ENCODE measurements around the gene ZNF524.

The ZNF524 gene

DNA sequence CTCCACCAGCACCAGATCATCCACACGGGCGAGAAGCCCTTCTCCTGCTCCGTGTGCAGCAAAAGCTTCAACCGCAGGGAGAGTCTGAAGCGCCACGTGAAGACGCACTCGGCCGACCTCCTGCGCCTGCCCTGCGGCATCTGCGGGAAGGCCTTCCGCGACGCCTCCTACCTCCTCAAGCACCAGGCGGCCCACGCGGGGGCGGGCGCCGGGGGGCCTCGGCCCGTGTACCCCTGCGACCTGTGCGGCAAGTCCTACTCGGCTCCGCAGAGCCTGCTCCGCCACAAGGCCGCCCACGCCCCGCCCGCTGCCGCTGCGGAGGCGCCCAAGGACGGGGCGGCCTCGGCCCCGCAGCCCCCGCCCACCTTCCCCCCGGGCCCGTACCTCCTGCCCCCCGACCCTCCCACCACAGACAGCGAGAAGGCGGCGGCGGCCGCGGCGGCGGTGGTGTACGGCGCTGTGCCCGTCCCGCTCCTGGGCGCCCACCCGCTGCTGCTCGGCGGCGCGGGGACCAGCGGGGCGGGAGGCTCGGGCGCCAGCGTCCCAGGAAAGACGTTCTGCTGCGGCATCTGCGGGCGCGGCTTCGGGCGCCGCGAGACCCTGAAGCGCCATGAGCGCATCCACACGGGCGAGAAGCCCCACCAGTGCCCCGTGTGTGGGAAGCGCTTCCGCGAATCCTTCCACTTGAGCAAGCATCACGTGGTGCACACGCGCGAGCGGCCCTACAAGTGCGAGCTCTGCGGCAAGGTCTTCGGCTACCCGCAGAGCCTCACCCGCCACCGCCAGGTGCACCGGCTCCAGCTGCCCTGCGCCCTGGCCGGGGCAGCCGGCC lies 14.8 kb downstream of the ZNF524 start:
- no peak overlapping the region for H3K4me3 Mint-ChIP-seq
- no peak overlapping the region for H3K27ac Mint-ChIP-seq
- no peaks in the 10 kb centered on the region for H3K27me3 Mint-ChIP-seq
- peaks cover 35 to 47% of the 10 kb centered on the region in 2 donors for H3K36me3 Mint-ChIP-seq
- H3K4me1 Mint-ChIP-seq, result peaks cover 29 to 34% of the 10 kb centered on the region in 2 donors
- H3K9me3 Mint-ChIP-seq, result no peaks in the 10 kb centered on the region
- DNase-seq, result no peak
- no peak for ATAC-seq (replicated peaks)

DNA sequence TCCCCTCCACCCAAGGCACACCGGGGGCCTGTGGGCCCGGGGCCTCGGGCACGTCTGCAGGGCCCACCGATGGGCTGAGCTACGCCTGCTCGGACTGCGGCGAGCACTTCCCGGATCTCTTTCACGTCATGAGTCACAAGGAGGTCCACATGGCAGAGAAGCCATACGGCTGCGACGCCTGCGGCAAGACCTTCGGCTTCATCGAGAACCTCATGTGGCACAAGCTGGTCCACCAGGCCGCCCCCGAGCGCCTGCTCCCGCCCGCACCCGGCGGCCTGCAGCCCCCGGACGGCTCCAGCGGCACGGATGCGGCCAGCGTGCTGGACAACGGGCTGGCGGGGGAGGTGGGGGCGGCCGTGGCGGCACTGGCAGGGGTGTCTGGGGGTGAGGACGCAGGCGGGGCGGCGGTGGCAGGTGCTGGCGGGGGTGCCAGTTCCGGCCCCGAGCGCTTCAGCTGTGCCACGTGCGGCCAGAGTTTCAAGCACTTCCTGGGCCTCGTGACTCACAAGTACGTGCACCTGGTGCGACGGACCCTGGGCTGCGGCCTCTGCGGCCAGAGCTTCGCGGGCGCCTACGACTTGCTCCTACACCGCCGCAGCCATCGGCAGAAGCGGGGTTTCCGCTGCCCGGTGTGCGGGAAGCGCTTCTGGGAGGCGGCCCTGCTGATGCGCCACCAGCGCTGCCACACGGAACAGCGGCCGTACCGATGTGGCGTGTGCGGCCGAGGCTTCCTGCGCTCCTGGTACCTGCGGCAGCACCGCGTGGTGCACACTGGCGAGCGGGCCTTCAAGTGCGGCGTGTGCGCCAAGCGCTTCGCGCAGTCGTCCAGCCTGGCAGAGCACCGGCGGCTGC lies 15.7 kb downstream of the ZNF524 start:
- H3K36me3 Mint-ChIP-seq, result peaks cover 36 to 47% of the 10 kb centered on the region in 2 donors

DNA sequence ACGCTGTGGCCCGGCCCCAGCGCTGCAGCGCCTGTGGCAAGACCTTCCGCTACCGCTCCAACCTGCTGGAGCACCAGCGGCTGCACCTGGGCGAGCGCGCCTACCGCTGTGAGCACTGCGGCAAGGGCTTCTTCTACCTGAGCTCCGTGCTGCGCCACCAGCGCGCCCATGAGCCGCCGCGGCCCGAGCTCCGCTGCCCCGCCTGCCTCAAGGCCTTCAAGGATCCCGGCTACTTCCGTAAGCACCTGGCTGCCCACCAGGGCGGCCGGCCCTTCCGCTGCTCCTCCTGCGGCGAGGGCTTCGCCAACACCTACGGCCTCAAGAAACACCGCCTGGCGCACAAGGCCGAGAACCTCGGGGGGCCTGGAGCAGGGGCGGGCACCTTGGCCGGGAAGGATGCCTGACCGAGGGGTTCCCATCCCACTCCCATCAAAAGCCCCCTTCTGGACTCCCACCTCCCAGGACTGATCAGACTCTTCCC lies 16.3 kb downstream of the ZNF524 start:
- H3K4me3 Mint-ChIP-seq, result no peak overlapping the region
- peaks cover 34 to 48% of the 10 kb centered on the region in 2 donors for H3K36me3 Mint-ChIP-seq
- no peak overlapping the region for H3K27ac Mint-ChIP-seq
- H3K9me3 Mint-ChIP-seq, result no peaks in the 10 kb centered on the region
- H3K27me3 Mint-ChIP-seq, result no peaks in the 10 kb centered on the region
- no peak for DNase-seq
- ATAC-seq (replicated peaks), result no peak
- peaks cover 19 to 29% of the 10 kb centered on the region in 2 donors for H3K4me1 Mint-ChIP-seq

More for the DNA sequence above, 15.7 kb downstream of the ZNF524 start:
- ATAC-seq (replicated peaks) (no peak), DNase-seq (no peak)
- Mint-ChIP-seq H3K27me3 (no peaks in the 10 kb centered on the region), H3K4me3 (no peak overlapping the region), H3K27ac (no peak overlapping the region), H3K9me3 (no peaks in the 10 kb centered on the region), H3K4me1 (peaks cover 24 to 33% of the 10 kb centered on the region in 2 donors)

DNA sequence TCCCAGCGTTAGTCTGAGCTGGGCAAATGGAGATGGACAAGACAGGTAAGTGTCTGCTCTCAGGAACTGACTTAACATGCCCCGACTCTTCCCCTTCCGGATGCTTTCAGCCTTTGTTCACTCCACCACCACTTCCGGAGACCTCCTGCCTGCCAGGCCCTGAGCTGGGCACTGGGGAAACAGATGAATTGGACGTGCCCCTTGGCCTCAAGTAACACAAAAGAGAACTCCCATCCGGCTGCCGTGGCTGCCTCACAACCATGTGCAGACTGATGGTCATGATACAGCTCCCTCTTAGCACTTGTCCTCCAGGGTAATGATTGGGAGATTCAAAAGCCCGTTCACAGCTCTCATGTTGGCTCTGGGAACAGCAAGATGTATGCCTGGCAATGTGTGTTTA lies 17.3 kb downstream of the ZNF524 start:
- no peak overlapping the region for H3K4me3 Mint-ChIP-seq
- ATAC-seq (replicated peaks) (no peak), DNase-seq (no peak)
- H3K27ac Mint-ChIP-seq, result no peak overlapping the region
- H3K36me3 Mint-ChIP-seq, result peaks cover 34 to 48% of the 10 kb centered on the region in 2 donors
- H3K9me3 Mint-ChIP-seq, result no peaks in the 10 kb centered on the region
- no peaks in the 10 kb centered on the region for H3K27me3 Mint-ChIP-seq
- peaks cover 9 to 19% of the 10 kb centered on the region in 2 donors for H3K4me1 Mint-ChIP-seq

DNA sequence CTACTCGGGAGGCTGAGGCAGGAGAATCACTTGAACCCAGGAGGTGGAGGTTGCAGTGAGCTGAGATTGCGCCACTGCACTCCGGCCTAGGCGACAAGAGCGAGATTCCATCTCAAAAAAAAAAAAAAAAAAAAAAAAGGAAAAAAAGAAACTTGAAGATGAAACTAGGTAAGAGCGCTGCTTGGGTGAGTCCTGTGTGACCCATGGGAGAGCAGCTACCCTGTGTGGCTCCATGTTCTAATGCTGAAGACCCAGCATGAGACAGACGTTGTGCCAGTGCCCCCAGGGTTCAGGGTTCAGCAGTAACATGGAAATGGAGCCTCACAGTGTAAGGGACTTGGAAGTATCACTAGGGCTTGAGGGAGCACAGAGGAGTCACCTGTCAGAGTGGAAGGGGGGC lies 18.3 kb downstream of the ZNF524 start:
- Mint-ChIP-seq H3K27ac (peak overlapping the region; percentile 59), H3K27me3 (no peaks in the 10 kb centered on the region), H3K36me3 (peaks cover 25 to 41% of the 10 kb centered on the region in 2 donors), H3K4me1 (peaks cover 2 to 10% of the 10 kb centered on the region in 2 donors), H3K9me3 (no peaks in the 10 kb centered on the region), H3K4me3 (no peak overlapping the region)
- DNase-seq, result no peak
- ATAC-seq (replicated peaks), result no peak

DNA sequence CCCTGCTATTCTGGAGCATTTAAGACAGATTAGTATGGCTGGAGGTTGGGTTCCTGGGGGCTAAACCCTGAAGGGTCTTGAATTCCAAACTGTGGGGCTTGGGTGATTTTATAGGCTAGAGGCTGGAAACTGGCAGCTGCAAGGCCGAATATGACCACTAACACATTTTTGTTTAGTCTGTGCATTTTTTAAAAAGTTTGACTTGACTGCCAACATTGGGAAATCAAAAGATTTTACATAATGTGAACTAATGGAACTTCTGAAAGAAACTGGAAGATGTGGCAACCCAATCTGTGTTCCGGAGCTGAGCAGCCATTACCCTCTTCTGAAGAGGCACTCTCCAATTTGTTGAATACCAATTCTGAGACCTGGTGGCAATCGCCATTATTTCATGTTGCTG lies 19.2 kb downstream of the ZNF524 start:
- H3K27ac Mint-ChIP-seq, result no peak overlapping the region
- no peak for DNase-seq
- no peak overlapping the region for H3K4me3 Mint-ChIP-seq
- H3K27me3 Mint-ChIP-seq, result no peaks in the 10 kb centered on the region
- ATAC-seq (replicated peaks), result no peak
- H3K36me3 Mint-ChIP-seq, result peaks cover 22 to 40% of the 10 kb centered on the region in 2 donors
- peaks cover 2 to 3% of the 10 kb centered on the region in 2 donors for H3K9me3 Mint-ChIP-seq
- peaks cover 7 to 18% of the 10 kb centered on the region in 2 donors for H3K4me1 Mint-ChIP-seq

DNA sequence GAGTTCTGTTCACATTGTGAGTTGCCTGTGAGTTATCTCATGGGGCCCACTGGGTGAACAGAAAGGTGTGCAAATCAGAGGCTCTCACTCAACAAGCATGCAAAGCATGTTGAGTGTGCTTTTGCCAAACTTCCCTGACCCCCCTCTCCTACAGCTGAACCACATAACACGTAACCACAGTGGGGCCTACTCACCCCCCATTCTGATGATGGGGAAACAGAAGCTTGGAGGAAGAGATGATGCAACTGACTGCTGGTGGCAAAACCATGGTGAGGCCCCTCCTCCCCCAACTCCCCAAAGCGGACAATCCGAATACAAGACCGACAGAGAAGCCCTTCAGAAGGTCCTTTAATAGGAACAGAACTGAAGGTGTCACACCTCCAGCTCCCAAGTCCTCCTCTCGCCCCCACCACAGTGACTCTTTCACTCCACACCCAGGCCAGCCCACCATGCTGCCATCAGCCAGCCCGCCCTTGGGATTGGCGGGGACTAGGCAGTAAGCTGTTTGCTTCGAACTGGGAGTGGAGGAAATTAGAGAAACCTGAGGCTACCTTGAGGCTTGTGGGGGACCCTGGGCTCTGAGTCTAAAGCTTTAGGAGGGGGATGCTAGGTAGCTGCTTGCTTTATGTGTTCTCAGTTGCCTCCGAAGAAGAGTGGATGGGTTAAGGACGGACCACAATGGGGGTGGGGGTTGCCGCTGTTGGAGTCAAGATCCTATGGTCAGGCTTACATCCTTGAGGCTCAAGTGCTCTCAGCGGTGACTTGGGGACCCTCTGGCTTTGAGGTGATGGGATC lies 20.5 kb downstream of the ZNF524 start:
- DNase-seq, result no peak

DNA sequence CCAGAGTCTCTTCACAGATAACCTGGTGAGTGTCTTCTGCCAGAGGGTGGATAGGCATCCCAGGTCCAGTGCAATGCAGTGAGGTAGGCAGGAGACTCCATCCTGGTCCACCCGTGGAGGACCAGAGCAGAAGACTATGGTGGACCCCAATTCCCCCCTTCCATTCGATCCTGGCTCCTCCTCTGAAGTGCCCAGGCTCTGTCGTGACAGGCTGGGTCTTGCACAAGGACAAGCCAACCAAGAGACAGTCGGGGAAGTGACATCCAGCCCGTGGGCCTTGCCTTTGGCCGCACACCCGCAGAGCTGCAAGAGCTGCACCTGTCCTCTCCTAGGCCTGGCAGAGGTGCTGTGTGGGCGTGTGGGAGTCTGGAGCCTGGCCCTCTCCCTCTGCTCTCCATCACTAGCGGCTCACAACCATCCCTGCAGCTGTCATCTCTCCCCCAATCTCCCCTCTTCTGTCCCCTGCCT lies 21.2 kb downstream of the ZNF524 start:
- H3K27me3 Mint-ChIP-seq, result no peaks in the 10 kb centered on the region
- no peak for ATAC-seq (replicated peaks)
- peak overlapping the region; percentile 47 for H3K27ac Mint-ChIP-seq
- H3K4me3 Mint-ChIP-seq, result no peak overlapping the region
- peaks cover 19 to 38% of the 10 kb centered on the region in 2 donors for H3K36me3 Mint-ChIP-seq
- no peak for DNase-seq
- peaks cover 2 to 3% of the 10 kb centered on the region in 2 donors for H3K9me3 Mint-ChIP-seq
- peaks cover 10 to 25% of the 10 kb centered on the region in 2 donors for H3K4me1 Mint-ChIP-seq

More for the DNA sequence above, 20.5 kb downstream of the ZNF524 start:
- Mint-ChIP-seq H3K27ac (no peak overlapping the region), H3K36me3 (peaks cover 19 to 38% of the 10 kb centered on the region in 2 donors), H3K9me3 (peaks cover 2 to 3% of the 10 kb centered on the region in 2 donors), H3K27me3 (no peaks in the 10 kb centered on the region), H3K4me1 (peaks cover 10 to 25% of the 10 kb centered on the region in 2 donors), H3K4me3 (no peak overlapping the region)
- no peak for ATAC-seq (replicated peaks)

DNA sequence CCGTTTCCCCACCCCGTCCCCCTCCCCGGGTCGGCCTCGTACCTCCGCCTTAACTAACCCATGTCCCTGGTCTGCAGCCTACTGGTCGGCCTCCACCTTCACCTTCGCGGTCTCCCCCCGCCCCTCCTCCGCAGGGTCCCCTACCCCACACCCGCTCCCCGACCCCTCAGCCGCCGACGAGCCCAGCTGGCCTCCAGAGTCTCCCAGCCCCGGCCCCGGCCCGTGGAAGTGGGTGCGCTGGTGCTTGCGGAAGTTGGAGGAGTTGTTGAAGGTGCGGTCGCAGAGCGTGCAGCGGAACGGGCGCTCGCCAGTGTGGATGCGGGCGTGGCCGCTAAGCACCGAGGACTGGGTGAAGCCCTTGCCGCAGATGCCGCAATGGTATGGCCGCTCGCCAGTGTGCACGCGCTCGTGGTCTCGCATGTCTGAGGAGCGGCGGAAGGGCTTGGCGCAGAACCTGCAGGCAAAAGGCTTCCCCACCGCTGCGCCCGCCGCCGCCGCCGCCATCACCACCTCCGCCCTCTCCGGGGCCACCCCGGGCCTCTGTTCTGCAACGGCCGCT lies 21.7 kb downstream of the ZNF524 start:
- H3K4me3 Mint-ChIP-seq, result no peak overlapping the region
- ATAC-seq (replicated peaks) (no peak), DNase-seq (no peak)
- peaks cover 16 to 35% of the 10 kb centered on the region in 2 donors for H3K36me3 Mint-ChIP-seq
- H3K4me1 Mint-ChIP-seq, result peaks cover 10 to 25% of the 10 kb centered on the region in 2 donors
- no peaks in the 10 kb centered on the region for H3K27me3 Mint-ChIP-seq
- H3K9me3 Mint-ChIP-seq, result peaks cover 2 to 3% of the 10 kb centered on the region in 2 donors
- H3K27ac Mint-ChIP-seq, result peak overlapping the region; percentile 47

DNA sequence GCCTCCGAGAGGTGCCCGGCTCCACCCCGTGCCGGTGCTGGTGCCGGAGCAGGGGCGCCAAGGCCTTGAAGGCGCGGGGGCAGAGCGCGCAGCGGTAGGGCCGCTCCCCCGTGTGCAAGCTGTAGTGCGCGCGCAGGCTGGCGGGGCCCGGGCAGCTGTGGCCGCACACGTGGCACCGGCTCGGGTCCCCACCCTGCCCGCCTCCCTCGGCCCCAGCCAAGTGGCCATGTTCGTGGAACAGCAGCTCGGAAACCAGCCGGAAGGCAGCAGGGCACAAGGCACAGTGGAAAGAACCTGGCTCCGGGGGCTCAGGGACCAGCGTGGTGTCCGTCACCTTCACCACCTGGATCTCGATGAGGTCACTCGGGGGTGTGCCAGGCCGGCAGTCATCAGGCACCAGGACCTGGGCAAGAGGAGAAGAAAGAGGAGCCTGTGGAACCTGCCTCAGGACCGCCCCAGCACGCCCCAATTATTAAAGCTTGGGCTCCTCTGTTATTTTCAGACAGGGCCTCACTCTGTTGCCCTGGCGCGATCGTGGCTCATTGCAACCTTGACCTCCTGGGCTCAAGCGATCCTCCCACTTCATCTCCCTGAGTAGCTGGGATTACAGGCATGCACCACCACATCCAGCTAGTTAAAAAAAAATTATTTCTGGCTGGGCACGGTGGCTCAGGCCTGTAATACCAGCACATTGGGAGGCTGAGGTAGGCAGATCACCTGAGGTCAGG lies 22.3 kb downstream of the ZNF524 start:
- DNase-seq (no peak), ATAC-seq (replicated peaks) (no peak)
- Mint-ChIP-seq H3K27ac (peak overlapping the region; percentile 87), H3K4me3 (no peak overlapping the region), H3K27me3 (no peaks in the 10 kb centered on the region), H3K9me3 (peaks cover 2 to 3% of the 10 kb centered on the region in 2 donors), H3K36me3 (peaks cover 10 to 29% of the 10 kb centered on the region in 2 donors), H3K4me1 (peaks cover 10 to 25% of the 10 kb centered on the region in 2 donors)

DNA sequence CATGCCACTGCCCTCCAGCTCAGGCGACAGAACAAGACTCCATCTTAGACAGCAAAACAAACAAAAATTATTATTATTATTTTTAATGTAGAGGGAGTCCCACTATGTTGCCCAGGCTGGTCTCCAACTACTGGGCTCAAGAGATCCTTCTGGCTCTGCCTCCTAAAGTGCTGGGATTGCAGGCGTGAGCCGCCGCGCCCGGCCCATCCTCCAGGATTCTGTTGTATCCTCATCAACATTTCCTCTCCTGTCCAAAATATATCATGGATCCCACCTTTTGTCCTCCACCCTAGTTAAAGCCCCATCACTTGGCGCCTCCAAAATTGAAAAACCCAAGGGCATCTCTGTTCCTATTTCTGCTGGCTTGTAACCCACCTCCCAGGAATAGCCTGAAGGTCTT lies 23.0 kb downstream of the ZNF524 start:
- DNase-seq, result no peak
- no peak for ATAC-seq (replicated peaks)
- Mint-ChIP-seq H3K27ac (no peak overlapping the region), H3K27me3 (peaks cover 0 to 2% of the 10 kb centered on the region in 2 donors), H3K4me3 (no peak overlapping the region), H3K4me1 (peaks cover 10 to 25% of the 10 kb centered on the region in 2 donors), H3K36me3 (peaks cover 7 to 25% of the 10 kb centered on the region in 2 donors), H3K9me3 (peaks cover 2 to 3% of the 10 kb centered on the region in 2 donors)

DNA sequence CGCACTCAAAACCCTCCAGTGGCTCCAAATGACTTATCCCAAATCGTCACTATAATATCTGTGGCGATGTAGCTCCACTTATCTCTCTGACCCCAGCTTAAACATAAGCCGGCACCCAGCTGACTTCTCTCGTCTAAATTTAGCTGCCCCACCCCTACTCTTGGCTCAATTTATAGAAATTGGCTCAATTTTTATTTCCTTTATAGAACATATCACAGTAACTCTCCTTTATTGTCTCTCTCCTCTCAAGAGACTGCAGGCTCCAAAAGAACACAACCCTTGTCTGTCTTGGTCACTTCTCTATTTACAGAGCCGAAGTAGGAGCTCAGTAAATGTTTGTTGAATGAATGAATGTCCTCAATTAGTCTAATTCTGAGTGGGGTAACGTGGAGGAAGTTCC lies 23.5 kb downstream of the ZNF524 start:
- Mint-ChIP-seq H3K27me3 (peaks cover 0 to 4% of the 10 kb centered on the region in 2 donors), H3K4me3 (peak overlapping the region; percentile 91 to 97), H3K4me1 (peaks cover 9 to 25% of the 10 kb centered on the region in 2 donors), H3K27ac (no peak overlapping the region), H3K36me3 (peaks cover 6 to 23% of the 10 kb centered on the region in 2 donors), H3K9me3 (peaks cover 2 to 3% of the 10 kb centered on the region in 2 donors)
- ATAC-seq (replicated peaks) (no peak), DNase-seq (no peak)

Data from stimulated activated naive B cell treated with anti-CD40 and anti-IgM and Interleukin-4, amounts not matched to agents 10 μg/mL and 1 μg/mL and 100 μg/mL, for 72 hours (primary cell).